HEK293 (cell line): ENCODE measurements around the gene MRPL48.

ENCODE experiments used
- CTCF ChIA-PET: fragments of 350-600 bp; formaldehyde crosslinking; extraction: SDS; loops from one replicate; lab custom pipeline; 2021; ENCODE audit warnings: antibody characterized with exemption; lab: Yijun Ruan, JAX
- POLR2A ChIA-PET: fragments of 300-600 bp; formaldehyde crosslinking; extraction: SDS; loops from one replicate; lab custom pipeline; 2020; ENCODE audit warnings: antibody characterized with exemption, inconsistent platforms; lab: Yijun Ruan, JAX
- H3K27ac ChIP-seq: fragments of 200-500 bp; sonication (Bioruptor generic); 2 replicates; pipeline ENCODE4 v1.5.1; 2014; ENCODE audit warnings: low read depth, low read length, control low read depth, inconsistent platforms; ENCODE audit errors: extremely low read depth
- H3K36me3 ChIP-seq, 2 experiments: fragments of 200-500 bp in 1 of 2; sonication (Bioruptor generic) in 1 of 2; 1 replicate in 1 of 2; 2 replicates in 1 of 2; pipeline ENCODE4 v1.5.1; 2014 to 2017; ENCODE audit warnings: inconsistent platforms in 2 of 2, low read length in 2 of 2; ENCODE audit not compliant: control insufficient read depth in 2 of 2, insufficient read depth in 1 of 2
- H3K4me1 ChIP-seq: fragments of 200-500 bp; sonication (Bioruptor generic); 2 replicates; pipeline ENCODE4 v1.5.1; 2014; ENCODE audit warnings: mild to moderate bottlenecking, low read length, inconsistent platforms; ENCODE audit not compliant: control insufficient read depth, insufficient read depth
- H3K4me3 ChIP-seq: 2 replicates; pipeline ENCODE4 v1.5.1; 2011; ENCODE audit warnings: low read depth, mild to moderate bottlenecking, control low read depth, low read length, moderate library complexity
- H3K9me3 ChIP-seq: fragments of 200-500 bp; sonication (Bioruptor generic); 2 replicates; pipeline ENCODE4 v1.5.1; 2014; ENCODE audit warnings: low read depth, low read length, inconsistent platforms; ENCODE audit not compliant: control insufficient read depth, insufficient read depth
- EGR2 ChIP-seq: fragments of 450-650 bp; formaldehyde crosslinking; IDR thresholded peaks from 2 replicates; pipeline ENCODE4 v1.5.1; 2016; ENCODE audit warnings: low read depth, missing biosample characterization, missing genetic modification characterization
- GLIS2 ChIP-seq: fragments of 450-650 bp; formaldehyde crosslinking; IDR thresholded peaks from 2 replicates; pipeline ENCODE4 v1.5.1; 2016; ENCODE audit warnings: missing biosample characterization, missing genetic modification characterization
- KLF9 ChIP-seq: fragments of 450-650 bp; formaldehyde crosslinking; IDR thresholded peaks from 2 replicates; pipeline ENCODE4 v1.5.1; 2016; ENCODE audit warnings: missing biosample characterization, missing genetic modification characterization, low read depth
- SP2 ChIP-seq: fragments of 450-650 bp; formaldehyde crosslinking; IDR thresholded peaks from 2 replicates; pipeline ENCODE4 v1.5.1; 2016; ENCODE audit warnings: missing biosample characterization, missing genetic modification characterization
- WT1 ChIP-seq: fragments of 450-650 bp; formaldehyde crosslinking; IDR thresholded peaks from 2 replicates; pipeline ENCODE4 v1.5.1; 2016; ENCODE audit warnings: missing biosample characterization, missing genetic modification characterization
- ZBTB7A ChIP-seq: fragments of 450-650 bp; formaldehyde crosslinking; IDR thresholded peaks from 2 replicates; pipeline ENCODE4 v1.5.1; 2016; ENCODE audit warnings: low read depth, missing biosample characterization, missing genetic modification characterization
- ZEB2 ChIP-seq: fragments of 450-650 bp; formaldehyde crosslinking; IDR thresholded peaks from 2 replicates; pipeline ENCODE4 v1.5.1; 2016; ENCODE audit warnings: missing biosample characterization, missing genetic modification characterization
- ZNF112 ChIP-seq: fragments of 450-650 bp; formaldehyde crosslinking; IDR thresholded peaks from 2 replicates; pipeline ENCODE4 v1.5.0; 2017; ENCODE audit warnings: missing biosample characterization, missing genetic modification characterization
- ZNF138 ChIP-seq: fragments of 450-650 bp; formaldehyde crosslinking; IDR thresholded peaks from 2 replicates; pipeline ENCODE4 v1.5.1; 2016; ENCODE audit warnings: missing biosample characterization, missing genetic modification characterization, borderline replicate concordance
- ZNF404 ChIP-seq: fragments of 450-650 bp; formaldehyde crosslinking; IDR thresholded peaks from 2 replicates; pipeline ENCODE4 v1.5.1; 2017; ENCODE audit warnings: missing biosample characterization, missing genetic modification characterization
- ZNF48 ChIP-seq: fragments of 450-650 bp; formaldehyde crosslinking; IDR thresholded peaks from 2 replicates; pipeline ENCODE4 v1.5.1; 2016; ENCODE audit warnings: missing biosample characterization, missing genetic modification characterization
- ZNF530 ChIP-seq: fragments of 450-650 bp; formaldehyde crosslinking; IDR thresholded peaks from 2 replicates; pipeline ENCODE4 v1.5.1; 2016; ENCODE audit warnings: low read depth, missing biosample characterization, missing genetic modification characterization
- ZNF585B ChIP-seq: fragments of 450-650 bp; formaldehyde crosslinking; IDR thresholded peaks from 2 replicates; pipeline ENCODE4 v1.5.1; 2016; ENCODE audit warnings: missing biosample characterization, missing genetic modification characterization
- ZNF768 ChIP-seq: fragments of 450-650 bp; formaldehyde crosslinking; IDR thresholded peaks from 2 replicates; pipeline ENCODE4 v1.5.1; 2018; ENCODE audit warnings: missing biosample characterization, mild to moderate bottlenecking, missing genetic modification characterization
- ZNF837 ChIP-seq: fragments of 450-650 bp; formaldehyde crosslinking; IDR thresholded peaks from 2 replicates; pipeline ENCODE4 v1.5.1; 2016; ENCODE audit warnings: missing biosample characterization, missing genetic modification characterization
- ZSCAN30 ChIP-seq: fragments of 450-650 bp; IDR thresholded peaks from 2 replicates; pipeline ENCODE4 v1.5.1; 2018; ENCODE audit warnings: missing biosample characterization, mild to moderate bottlenecking, missing genetic modification characterization, moderate library complexity
- TF ChIP-seq, protein P1 (sequence below): fragments of 450-650 bp; formaldehyde crosslinking; IDR thresholded peaks from 2 replicates; pipeline ENCODE4 v1.5.1; 2016; ENCODE audit warnings: missing biosample characterization, missing genetic modification characterization, borderline replicate concordance
- TF ChIP-seq, protein P2 (sequence below): fragments of 450-650 bp; IDR thresholded peaks from 2 replicates; pipeline ENCODE4 v1.5.1; 2018; ENCODE audit warnings: missing biosample characterization, missing genetic modification characterization
- TF ChIP-seq, protein P3 (sequence below): fragments of 450-650 bp; formaldehyde crosslinking; IDR thresholded peaks from 2 replicates; pipeline ENCODE4 v1.5.1; 2016; ENCODE audit warnings: missing biosample characterization, missing genetic modification characterization
- TF ChIP-seq, protein P4 (sequence below): fragments of 450-650 bp; formaldehyde crosslinking; IDR thresholded peaks from 2 replicates; pipeline ENCODE4 v1.5.1; 2017; ENCODE audit warnings: missing biosample characterization, missing genetic modification characterization
- TF ChIP-seq, protein P5 (sequence below): fragments of 450-650 bp; formaldehyde crosslinking; IDR thresholded peaks from 2 replicates; pipeline ENCODE4 v1.5.1; 2016; ENCODE audit warnings: missing biosample characterization, missing genetic modification characterization
- TF ChIP-seq, protein P6 (sequence below): fragments of 450-650 bp; formaldehyde crosslinking; IDR thresholded peaks from 2 replicates; pipeline ENCODE4 v1.5.1; 2016; ENCODE audit warnings: missing biosample characterization, missing genetic modification characterization, borderline replicate concordance
- TF ChIP-seq, protein P7 (sequence below): fragments of 450-650 bp; formaldehyde crosslinking; IDR thresholded peaks from 2 replicates; pipeline ENCODE4 v1.5.1; 2016; ENCODE audit warnings: missing biosample characterization, missing genetic modification characterization

The MRPL48 gene

DNA sequence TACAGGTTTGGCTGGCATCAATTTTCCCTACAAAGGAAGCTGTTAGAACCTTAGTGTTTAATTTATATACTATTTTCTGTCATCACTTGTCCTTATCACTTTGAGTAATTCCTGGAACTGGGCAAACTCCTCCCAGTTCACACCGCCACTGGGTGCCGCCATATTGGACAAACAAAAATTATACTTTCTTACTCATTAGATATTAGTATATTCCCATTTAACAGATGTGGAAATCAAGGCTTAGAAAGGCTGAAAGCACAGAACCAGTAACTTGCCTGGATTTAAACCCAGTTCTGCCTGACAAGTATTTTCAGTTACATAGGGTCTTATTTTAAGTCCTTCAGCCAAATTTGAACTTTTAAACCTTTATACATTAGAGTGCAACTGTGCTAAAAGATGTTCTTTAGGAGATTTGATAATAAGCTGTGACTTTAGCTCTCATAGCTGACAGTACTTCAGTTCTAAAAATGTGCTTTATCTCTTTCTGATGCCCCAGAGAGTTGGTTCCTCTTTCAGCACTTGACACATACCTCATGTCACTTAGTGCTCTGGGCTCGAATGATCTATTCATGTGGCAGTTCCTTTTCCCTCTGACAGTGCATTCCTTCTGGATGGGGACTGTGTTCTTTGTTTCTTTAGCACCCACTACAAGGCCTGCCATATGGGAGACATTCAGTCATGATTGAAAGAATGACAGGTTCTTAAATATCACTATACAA lies 63.5 kb downstream of the MRPL48 start (continued):
- no peak for TF ChIP-seq ZNF585B (tag by site-specific recombination)
- TF ChIP-seq ZNF48 (tag by site-specific recombination), result no peak
- TF ChIP-seq, protein P1, sequence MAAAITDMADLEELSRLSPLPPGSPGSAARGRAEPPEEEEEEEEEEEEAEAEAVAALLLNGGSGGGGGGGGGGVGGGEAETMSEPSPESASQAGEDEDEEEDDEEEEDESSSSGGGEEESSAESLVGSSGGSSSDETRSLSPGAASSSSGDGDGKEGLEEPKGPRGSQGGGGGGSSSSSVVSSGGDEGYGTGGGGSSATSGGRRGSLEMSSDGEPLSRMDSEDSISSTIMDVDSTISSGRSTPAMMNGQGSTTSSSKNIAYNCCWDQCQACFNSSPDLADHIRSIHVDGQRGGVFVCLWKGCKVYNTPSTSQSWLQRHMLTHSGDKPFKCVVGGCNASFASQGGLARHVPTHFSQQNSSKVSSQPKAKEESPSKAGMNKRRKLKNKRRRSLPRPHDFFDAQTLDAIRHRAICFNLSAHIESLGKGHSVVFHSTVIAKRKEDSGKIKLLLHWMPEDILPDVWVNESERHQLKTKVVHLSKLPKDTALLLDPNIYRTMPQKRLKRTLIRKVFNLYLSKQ (tag by site-specific recombination), result no peak

DNA sequence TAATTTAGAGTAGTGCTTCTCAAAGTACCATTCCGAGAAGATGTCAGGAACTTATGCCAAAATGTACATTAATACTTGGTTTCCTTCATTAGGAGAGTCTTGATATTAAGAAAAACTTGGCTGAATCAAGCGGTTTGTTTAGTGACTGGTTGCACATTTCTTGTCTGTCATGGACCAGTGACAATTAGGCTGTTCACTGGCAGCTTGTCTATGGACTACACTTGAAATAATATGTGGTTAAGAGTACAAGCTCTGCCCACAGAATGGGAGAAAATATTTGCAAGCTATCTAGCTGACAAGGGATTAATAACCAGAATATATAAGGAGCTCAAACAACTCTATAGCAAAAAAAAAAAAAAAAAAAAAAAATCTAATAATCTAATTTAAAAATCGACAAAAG lies 64.4 kb downstream of the MRPL48 start:
- H3K4me1 ChIP-seq, result no peaks in the 10 kb centered on the region
- no peaks in the 10 kb centered on the region for H3K36me3 ChIP-seq
- H3K4me3 ChIP-seq, result no peak overlapping the region
- CTCF ChIA-PET, result no interaction called here
- POLR2A ChIA-PET, result no interaction called here
- H3K27ac ChIP-seq, result no peak overlapping the region
- no peaks in the 10 kb centered on the region for H3K9me3 ChIP-seq
- TF ChIP-seq ZNF112 (tag by site-specific recombination), result no peak
- TF ChIP-seq, protein P2, sequence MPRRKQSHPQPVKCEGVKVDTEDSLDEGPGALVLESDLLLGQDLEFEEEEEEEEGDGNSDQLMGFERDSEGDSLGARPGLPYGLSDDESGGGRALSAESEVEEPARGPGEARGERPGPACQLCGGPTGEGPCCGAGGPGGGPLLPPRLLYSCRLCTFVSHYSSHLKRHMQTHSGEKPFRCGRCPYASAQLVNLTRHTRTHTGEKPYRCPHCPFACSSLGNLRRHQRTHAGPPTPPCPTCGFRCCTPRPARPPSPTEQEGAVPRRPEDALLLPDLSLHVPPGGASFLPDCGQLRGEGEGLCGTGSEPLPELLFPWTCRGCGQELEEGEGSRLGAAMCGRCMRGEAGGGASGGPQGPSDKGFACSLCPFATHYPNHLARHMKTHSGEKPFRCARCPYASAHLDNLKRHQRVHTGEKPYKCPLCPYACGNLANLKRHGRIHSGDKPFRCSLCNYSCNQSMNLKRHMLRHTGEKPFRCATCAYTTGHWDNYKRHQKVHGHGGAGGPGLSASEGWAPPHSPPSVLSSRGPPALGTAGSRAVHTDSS (tag by site-specific recombination), result no peak
- TF ChIP-seq, protein P3, sequence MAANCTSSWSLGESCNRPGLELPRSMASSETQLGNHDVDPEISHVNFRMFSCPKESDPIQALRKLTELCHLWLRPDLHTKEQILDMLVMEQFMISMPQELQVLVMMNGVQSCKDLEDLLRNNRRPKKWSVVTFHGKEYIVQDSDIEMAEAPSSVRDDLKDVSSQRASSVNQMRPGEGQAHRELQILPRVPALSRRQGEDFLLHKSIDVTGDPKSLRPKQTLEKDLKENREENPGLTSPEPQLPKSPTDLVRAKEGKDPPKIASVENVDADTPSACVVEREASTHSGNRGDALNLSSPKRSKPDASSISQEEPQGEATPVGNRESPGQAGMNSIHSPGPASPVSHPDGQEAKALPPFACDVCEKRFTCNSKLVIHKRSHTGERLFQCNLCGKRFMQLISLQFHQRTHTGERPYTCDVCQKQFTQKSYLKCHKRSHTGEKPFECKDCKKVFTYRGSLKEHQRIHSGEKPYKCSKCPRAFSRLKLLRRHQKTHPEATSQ, result no peak
- no peak for TF ChIP-seq ZNF404 (tag by site-specific recombination)
- TF ChIP-seq EGR2, result no peak
- TF ChIP-seq, protein P4, sequence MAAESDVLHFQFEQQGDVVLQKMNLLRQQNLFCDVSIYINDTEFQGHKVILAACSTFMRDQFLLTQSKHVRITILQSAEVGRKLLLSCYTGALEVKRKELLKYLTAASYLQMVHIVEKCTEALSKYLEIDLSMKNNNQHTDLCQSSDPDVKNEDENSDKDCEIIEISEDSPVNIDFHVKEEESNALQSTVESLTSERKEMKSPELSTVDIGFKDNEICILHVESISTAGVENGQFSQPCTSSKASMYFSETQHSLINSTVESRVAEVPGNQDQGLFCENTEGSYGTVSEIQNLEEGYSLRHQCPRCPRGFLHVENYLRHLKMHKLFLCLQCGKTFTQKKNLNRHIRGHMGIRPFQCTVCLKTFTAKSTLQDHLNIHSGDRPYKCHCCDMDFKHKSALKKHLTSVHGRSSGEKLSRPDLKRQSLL, result no peak
- TF ChIP-seq, protein P5, sequence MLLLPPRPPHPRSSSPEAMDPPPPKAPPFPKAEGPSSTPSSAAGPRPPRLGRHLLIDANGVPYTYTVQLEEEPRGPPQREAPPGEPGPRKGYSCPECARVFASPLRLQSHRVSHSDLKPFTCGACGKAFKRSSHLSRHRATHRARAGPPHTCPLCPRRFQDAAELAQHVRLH (tag by site-specific recombination), result no peak
- no peak for TF ChIP-seq ZEB2 (tag by site-specific recombination)
- no peak for TF ChIP-seq KLF9 (tag by site-specific recombination)
- no peak for TF ChIP-seq ZSCAN30 (tag by site-specific recombination)
- TF ChIP-seq GLIS2, result no peak
- no peak for TF ChIP-seq ZNF138 (tag by site-specific recombination)
- TF ChIP-seq, protein P6, sequence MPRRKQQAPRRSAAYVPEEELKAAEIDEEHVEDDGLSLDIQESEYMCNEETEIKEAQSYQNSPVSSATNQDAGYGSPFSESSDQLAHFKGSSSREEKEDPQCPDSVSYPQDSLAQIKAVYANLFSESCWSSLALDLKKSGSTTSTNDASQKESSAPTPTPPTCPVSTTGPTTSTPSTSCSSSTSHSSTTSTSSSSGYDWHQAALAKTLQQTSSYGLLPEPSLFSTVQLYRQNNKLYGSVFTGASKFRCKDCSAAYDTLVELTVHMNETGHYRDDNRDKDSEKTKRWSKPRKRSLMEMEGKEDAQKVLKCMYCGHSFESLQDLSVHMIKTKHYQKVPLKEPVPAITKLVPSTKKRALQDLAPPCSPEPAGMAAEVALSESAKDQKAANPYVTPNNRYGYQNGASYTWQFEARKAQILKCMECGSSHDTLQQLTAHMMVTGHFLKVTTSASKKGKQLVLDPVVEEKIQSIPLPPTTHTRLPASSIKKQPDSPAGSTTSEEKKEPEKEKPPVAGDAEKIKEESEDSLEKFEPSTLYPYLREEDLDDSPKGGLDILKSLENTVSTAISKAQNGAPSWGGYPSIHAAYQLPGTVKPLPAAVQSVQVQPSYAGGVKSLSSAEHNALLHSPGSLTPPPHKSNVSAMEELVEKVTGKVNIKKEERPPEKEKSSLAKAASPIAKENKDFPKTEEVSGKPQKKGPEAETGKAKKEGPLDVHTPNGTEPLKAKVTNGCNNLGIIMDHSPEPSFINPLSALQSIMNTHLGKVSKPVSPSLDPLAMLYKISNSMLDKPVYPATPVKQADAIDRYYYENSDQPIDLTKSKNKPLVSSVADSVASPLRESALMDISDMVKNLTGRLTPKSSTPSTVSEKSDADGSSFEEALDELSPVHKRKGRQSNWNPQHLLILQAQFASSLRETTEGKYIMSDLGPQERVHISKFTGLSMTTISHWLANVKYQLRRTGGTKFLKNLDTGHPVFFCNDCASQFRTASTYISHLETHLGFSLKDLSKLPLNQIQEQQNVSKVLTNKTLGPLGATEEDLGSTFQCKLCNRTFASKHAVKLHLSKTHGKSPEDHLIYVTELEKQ (tag by site-specific recombination), result no peak
- no peak for TF ChIP-seq WT1
- TF ChIP-seq ZBTB7A (tag by site-specific recombination), result no peak
- TF ChIP-seq, protein P7, sequence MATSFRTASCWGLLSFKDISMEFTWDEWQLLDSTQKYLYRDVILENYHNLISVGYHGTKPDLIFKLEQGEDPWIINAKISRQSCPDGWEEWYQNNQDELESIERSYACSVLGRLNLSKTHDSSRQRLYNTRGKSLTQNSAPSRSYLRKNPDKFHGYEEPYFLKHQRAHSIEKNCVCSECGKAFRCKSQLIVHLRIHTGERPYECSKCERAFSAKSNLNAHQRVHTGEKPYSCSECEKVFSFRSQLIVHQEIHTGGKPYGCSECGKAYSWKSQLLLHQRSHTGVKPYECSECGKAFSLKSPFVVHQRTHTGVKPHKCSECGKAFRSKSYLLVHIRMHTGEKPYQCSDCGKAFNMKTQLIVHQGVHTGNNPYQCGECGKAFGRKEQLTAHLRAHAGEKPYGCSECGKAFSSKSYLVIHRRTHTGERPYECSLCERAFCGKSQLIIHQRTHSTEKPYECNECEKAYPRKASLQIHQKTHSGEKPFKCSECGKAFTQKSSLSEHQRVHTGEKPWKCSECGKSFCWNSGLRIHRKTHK (tag by site-specific recombination), result no peak
- no peak for TF ChIP-seq ZNF530 (tag by site-specific recombination)
- no peak for TF ChIP-seq ZNF768 (tag by site-specific recombination)
- no peak for TF ChIP-seq SP2 (tag by site-specific recombination)
- TF ChIP-seq ZNF837, result no peak
